Breast epithelium (tissue), 4 donors: ENCODE results near the gene MTCP1. TPM values are rescaled to one million over a fixed set of nuclear protein-coding genes. Genes with fewer than 3 reads are reported as not detected.
A peak's percentile ranks its signal among the peaks of the same experiment; 100 is the strongest.

Experiments used
- DNase-seq, 2 donors: peaks; one replicate each; pipeline ENCODE4 v3.0.0-alpha.2; 2019; ENCODE audit warnings: low spot score in 2 of 2
- H3K27ac ChIP-seq, 2 donors: fragments of 200-600 bp; sonication (generic) in 1 of 2; one replicate each; pipeline ENCODE4 v1.5.1; 2016 to 2019; ENCODE audit warnings: mild to moderate bottlenecking in 1 of 2
- H3K27me3 ChIP-seq, 2 donors: fragments of 200-600 bp; sonication (generic) in 1 of 2; one replicate each; pipeline versions ENCODE4 v1.5.1 to v1.6.0; 2017 to 2019; ENCODE audit warnings: control low read depth in 1 of 2, mild to moderate bottlenecking in 1 of 2
- H3K36me3 ChIP-seq: fragments of 200-600 bp; one replicate; pipeline ENCODE4 v1.5.1; 2019
- H3K4me1 ChIP-seq, 2 donors: fragments of 200-600 bp; sonication (generic); one replicate each; pipeline ENCODE4 v1.5.1; 2016 to 2019; ENCODE audit warnings: control low read depth in 1 of 2
- H3K4me3 ChIP-seq, 3 donors: fragments of 200-600 bp; sonication (generic); 1 replicate in 2 of 3; 2 replicates in 1 of 3; pipeline ENCODE4 v1.5.1; 2016 to 2019; ENCODE audit warnings: mild to moderate bottlenecking in 3 of 3, moderate library complexity in 2 of 3
- H3K9me3 ChIP-seq, 2 donors: fragments of 200-600 bp; sonication (generic) in 1 of 2; one replicate each; pipeline ENCODE4 v1.5.1; 2016 to 2019; ENCODE audit warnings: control low read depth in 1 of 2
- POLR2A ChIP-seq: fragments of 450-650 bp; IDR thresholded peaks from one replicate; pipeline ENCODE4 v1.6.1; 2016; ENCODE audit warnings: antibody characterized with exemption, mild to moderate bottlenecking, moderate library complexity
- POLR2AphosphoS5 ChIP-seq, 3 donors: sonication (generic); formaldehyde crosslinking; IDR thresholded peaks; one replicate each; pipeline ENCODE4 v1.6.1; 2017; ENCODE audit warnings: antibody characterized with exemption in 3 of 3
- intact Hi-C: fragments of 100-400 bp; cut with DNase I; formaldehyde crosslinking; loops from one replicate; pipeline ENCODE4 v1.15.1; 2023; ENCODE audit warnings: low total_unique reads
- total RNA-seq, 3 donors: library from RNA; depleted of rRNA; stranded (reverse); fragments of >200 nt; gene quantifications; one replicate each; pipeline ENCODE4 v1.1.0, GENCODE V29; 2016
- TF ChIP-seq, protein P1 (sequence below), 3 donors: fragments of 450-650 bp; IDR thresholded peaks; one replicate each; pipeline ENCODE4 v1.5.1; 2016 to 2017; ENCODE audit warnings: antibody characterized with exemption in 3 of 3, mild to moderate bottlenecking in 3 of 3, moderate library complexity in 3 of 3

MTCP1 gene
- total RNA-seq, 3 donors from 2014 or later = 1.8 to 3.2 (median 2.3) TPM

DNA sequence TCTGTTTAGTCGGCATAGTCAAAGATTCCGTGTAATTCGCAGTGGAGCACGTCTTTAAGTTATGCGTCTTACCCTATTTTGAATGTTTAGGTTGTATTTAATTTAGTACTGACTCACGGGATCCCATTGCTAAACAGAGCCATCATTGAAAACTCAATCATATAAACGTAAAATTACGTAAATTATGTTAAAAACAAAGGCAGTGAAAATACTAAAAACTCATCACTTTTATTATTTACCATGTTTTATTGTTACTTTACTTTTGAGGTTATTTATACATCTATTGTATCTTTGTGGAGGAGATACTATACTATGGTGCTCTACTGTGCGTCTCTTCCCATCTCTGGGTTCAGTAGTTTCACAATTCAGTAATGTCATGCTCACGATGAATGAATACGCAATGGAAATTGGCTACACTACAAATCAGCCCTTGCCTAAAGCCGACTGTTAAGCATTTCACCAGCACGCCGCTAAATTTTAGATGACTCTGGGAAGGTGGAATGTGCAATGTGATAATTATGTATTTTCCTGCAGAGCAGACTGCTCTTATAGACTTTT, 43.3 kb downstream of the MTCP1 start:
- peak overlapping the region; percentile 95 to 99 for H3K27ac ChIP-seq
- no peaks in the 10 kb centered on the region for H3K9me3 ChIP-seq
- intact Hi-C loops = loop anchor here (2.0 kb wide), 1 partner anchor 109 kb away; no protein-coding TSS in a partner anchor
- H3K36me3 ChIP-seq = no peaks in the 10 kb centered on the region
- H3K27me3 ChIP-seq = no peaks in the 10 kb centered on the region
- TF ChIP-seq POLR2AphosphoS5 (IDR thresholded peaks at IDR 0.05) (peak in 1 of 3 donors; percentile 5), POLR2A (peak; percentile 56)
- TF ChIP-seq, protein P1, sequence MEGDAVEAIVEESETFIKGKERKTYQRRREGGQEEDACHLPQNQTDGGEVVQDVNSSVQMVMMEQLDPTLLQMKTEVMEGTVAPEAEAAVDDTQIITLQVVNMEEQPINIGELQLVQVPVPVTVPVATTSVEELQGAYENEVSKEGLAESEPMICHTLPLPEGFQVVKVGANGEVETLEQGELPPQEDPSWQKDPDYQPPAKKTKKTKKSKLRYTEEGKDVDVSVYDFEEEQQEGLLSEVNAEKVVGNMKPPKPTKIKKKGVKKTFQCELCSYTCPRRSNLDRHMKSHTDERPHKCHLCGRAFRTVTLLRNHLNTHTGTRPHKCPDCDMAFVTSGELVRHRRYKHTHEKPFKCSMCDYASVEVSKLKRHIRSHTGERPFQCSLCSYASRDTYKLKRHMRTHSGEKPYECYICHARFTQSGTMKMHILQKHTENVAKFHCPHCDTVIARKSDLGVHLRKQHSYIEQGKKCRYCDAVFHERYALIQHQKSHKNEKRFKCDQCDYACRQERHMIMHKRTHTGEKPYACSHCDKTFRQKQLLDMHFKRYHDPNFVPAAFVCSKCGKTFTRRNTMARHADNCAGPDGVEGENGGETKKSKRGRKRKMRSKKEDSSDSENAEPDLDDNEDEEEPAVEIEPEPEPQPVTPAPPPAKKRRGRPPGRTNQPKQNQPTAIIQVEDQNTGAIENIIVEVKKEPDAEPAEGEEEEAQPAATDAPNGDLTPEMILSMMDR (IDR thresholded peaks at IDR 0.05) = no peak
- DNase-seq = no peak
- H3K4me1 ChIP-seq = no peaks in the 10 kb centered on the region
- peak overlapping the region; percentile 55 to 83 (median 65) for H3K4me3 ChIP-seq

GRCh38 chrX:155026727-155027508, 44.0 kb downstream of the MTCP1 start, which contains the start of gene FUNDC2:
Gene FUNDC2, plus strand, starts transcription at chrX:155026844. Its CDS starts 95 bp downstream, at chrX:155026939.
- TF ChIP-seq POLR2A (no peak), POLR2AphosphoS5 (IDR thresholded peaks at IDR 0.05) (peak; percentile 38 to 79 (median 53))
- TF ChIP-seq, protein P1 (IDR thresholded peaks at IDR 0.05) = no peak
- Histone ChIP-seq H3K36me3 (no peaks in the 10 kb centered on the region), H3K4me1 (no peaks in the 10 kb centered on the region), H3K27ac (peak within 1 kb of the TSS; percentile 95 to 99), H3K9me3 (no peaks in the 10 kb centered on the region), H3K4me3 (peak within 1 kb of the TSS; percentile 55 to 83 (median 65)), H3K27me3 (no peaks in the 10 kb centered on the region)
- intact Hi-C loops = loop anchor here (2.0 kb wide), 1 partner anchor 110 kb away; no protein-coding TSS in a partner anchor
- DNase-seq = peak; percentile 89 to 91

- Histone ChIP-seq H3K27ac (peak overlapping the region; percentile 95 to 99), H3K4me3 (peak overlapping the region; percentile 55 to 83 (median 65)), H3K27me3 (no peaks in the 10 kb centered on the region), H3K36me3 (no peaks in the 10 kb centered on the region), H3K9me3 (no peaks in the 10 kb centered on the region), H3K4me1 (no peaks in the 10 kb centered on the region)
- no peak for TF ChIP-seq POLR2AphosphoS5 (IDR thresholded peaks at IDR 0.05)
- TF ChIP-seq, protein P1 (IDR thresholded peaks at IDR 0.05) = no peak
- no peak for TF ChIP-seq POLR2A
- intact Hi-C loops = loop anchor here (2.0 kb wide), 1 partner anchor 110 kb away; no protein-coding TSS in a partner anchor
- no peak for DNase-seq
Observed at GRCh38 chrX:155026420-155026726, 44.6 kb downstream of the MTCP1 start.

DNA sequence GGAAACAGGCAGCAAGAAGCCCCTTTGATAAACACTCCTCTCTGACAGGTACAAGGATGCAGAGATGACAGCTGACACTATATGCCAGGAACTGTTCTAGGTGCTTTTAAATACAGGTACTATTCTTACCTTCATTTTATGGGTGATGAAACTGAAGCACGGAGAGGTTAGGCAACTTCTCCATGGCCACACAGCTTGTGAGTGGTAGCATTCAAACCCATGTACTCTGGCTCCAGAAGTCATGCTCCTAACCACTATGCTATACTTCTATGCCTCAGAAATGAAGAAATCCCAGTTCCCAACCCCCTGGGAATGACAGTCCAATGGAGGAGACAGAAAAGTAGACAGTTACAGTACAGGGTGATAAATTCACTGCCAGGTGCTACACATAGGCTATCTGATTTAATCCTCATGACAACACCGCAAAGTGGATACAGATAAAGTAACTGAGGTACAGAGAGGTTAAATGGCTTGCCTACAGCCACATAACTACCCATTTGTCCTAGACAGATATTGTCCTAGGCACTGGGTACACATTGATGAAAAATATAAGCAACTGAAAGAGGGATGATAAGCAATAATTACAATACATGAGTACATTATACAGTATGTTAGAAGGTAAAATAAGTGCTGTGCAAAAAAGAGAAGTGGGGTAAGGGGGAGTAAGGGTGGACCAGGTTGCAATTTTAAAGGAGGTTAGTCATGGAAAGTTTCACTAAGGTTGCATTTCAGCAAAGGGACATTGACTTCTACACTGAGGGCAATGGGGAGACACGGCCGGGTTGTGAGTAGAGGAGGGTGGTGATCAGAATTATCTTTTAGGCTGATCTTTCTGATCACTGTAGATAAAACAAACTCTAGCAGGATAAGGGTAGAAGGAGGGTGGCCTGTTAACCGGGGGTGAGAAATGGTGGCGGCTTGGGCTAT, 46.8 kb downstream of the MTCP1 start:
- no peak overlapping the region for H3K27ac ChIP-seq
- H3K27me3 ChIP-seq = no peaks in the 10 kb centered on the region
- intact Hi-C loops = no loop called here
- no peaks in the 10 kb centered on the region for H3K9me3 ChIP-seq
- no peak for TF ChIP-seq POLR2A
- no peaks in the 10 kb centered on the region for H3K4me1 ChIP-seq
- no peaks in the 10 kb centered on the region for H3K36me3 ChIP-seq
- no peak for DNase-seq
- no peak overlapping the region for H3K4me3 ChIP-seq

- Histone ChIP-seq H3K36me3 (no peaks in the 10 kb centered on the region), H3K9me3 (no peaks in the 10 kb centered on the region), H3K27me3 (no peaks in the 10 kb centered on the region), H3K4me1 (no peaks in the 10 kb centered on the region), H3K4me3 (no peak within 1 kb of the TSS), H3K27ac (no peak within 1 kb of the TSS)
- intact Hi-C loops = no loop called here
- DNase-seq = no peak
- TF ChIP-seq POLR2AphosphoS5 (IDR thresholded peaks at IDR 0.05) (no peak), POLR2A (no peak)
- TF ChIP-seq, protein P1 (IDR thresholded peaks at IDR 0.05) = no peak
Observed at GRCh38 chrX:155022585-155022984, 48.4 kb downstream of the MTCP1 start, which contains the start of gene F8. Gene F8, minus strand, starts transcription at chrX:155022723. Its CDS starts 171 bp downstream, at chrX:155022552.
